ENCODE data around the gene IFFO2. TPM values are rescaled to one million over a fixed set of nuclear protein-coding genes. Genes with fewer than 3 reads are reported as not detected.
A peak's percentile ranks its signal among the peaks of the same experiment; 100 is the strongest.

IFFO2 gene
- polyA plus RNA-seq, 1 of the 3 experiments (the other 2 are of a cell fraction), result 10.5 TPM

DNA sequence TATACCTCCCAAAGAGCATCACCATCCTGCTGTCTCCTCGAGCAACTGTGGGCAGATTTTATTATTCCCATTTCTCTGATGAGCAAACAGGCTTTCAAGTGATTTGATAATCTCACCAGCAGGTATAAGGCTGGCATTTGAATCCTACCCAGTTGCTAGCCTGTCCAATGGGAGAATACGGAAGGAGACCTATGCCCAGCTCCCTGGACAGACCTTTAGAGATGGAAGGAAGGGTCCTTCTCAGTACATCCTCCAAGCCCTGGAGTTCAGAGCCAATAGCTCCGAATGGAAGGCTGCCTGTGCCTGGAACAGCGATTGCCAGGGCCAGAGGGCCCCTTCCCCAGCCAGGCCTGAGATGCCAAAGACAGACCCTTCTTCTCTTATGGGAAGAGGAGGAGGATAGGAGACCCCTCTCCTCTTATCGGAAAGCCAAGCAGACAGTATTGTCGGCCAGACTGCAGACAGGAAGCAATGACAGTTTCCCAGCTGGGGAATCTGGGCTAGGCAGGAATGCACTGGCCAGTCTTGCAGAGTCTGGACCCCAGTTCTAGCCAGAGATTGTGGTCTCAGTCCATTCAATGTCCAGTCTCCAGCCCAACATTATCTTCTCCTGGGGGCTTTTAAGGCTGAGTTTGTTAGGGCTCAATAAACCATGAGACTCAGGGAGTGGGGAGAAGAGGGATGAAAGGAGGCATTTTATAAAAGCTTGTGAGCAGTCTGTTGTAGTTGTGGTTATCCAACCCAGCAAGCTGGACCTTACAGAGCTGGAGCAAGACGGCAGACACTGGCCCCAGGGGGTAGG is 2.0 kb downstream of the IFFO2 start (continued):
- TF ChIP-seq, protein P1, sequence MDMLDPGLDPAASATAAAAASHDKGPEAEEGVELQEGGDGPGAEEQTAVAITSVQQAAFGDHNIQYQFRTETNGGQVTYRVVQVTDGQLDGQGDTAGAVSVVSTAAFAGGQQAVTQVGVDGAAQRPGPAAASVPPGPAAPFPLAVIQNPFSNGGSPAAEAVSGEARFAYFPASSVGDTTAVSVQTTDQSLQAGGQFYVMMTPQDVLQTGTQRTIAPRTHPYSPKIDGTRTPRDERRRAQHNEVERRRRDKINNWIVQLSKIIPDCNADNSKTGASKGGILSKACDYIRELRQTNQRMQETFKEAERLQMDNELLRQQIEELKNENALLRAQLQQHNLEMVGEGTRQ (IDR thresholded peaks at IDR 0.05; ENCODE audit: borderline replicate concordance, low read depth, low read length), result no peak
- TF ChIP-seq YY1 (IDR thresholded peaks at IDR 0.05; ENCODE audit: low read depth), result no peak
- no peak for TF ChIP-seq JUND (IDR thresholded peaks at IDR 0.05)
- TF ChIP-seq GATA2 (CRISPR knock-in tag; IDR thresholded peaks at IDR 0.05), result no peak
- no peak for TF ChIP-seq NRF1 (IDR thresholded peaks at IDR 0.05; ENCODE audit: low read depth, low read length)
- TF ChIP-seq USF1 (IDR thresholded peaks at IDR 0.05; ENCODE audit: borderline replicate concordance, low read depth), result no peak

DNA sequence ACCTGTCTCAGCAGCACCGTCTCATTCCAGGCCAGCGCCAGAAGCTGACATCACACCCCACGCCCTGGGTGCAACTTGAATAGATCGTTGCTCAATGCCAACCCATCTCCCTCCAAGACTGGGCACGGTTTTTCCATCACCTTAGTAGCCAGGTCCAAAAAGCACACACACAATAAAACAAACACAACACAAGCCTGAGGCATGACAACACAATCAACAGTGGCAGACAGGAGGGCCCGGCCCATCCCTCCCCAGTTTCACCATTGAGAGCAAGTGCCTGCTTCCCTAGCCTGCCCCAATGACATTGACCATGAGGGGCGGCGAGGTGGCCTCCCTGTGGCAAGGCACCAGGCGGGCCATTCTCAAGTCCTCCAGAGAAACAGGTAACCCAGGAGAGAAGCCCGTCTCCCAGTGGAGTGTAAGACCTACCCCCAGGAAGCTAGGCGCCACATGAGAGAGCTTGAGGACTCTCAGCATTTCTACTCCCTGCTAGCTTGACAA is 2.7 kb downstream of the IFFO2 start:
- 88% methylated on average over 10 of the region's 11 CpGs for WGBS (ENCODE audit: low lambda C conversion rate)
- Histone ChIP-seq H3K79me2 (ENCODE audit: insufficient read depth) (peaks cover 69% of the 10 kb centered on the region), H3K36me3 (replicated peaks in 1 of 2; ENCODE audit: control insufficient read depth in 1 of 2, insufficient read depth in 2 of 2, low read length in 1 of 2) (peaks cover 0 to 9% of the 10 kb centered on the region in 2 experiments), H2AFZ (ENCODE audit: low read depth) (no peak overlapping the region), H3K27ac (ENCODE audit: low read depth in 2 of 2, low read length in 1 of 2) (no peak overlapping the region), H3K4me1 (ENCODE audit: control insufficient read depth in 1 of 2, insufficient read depth in 2 of 2, low read depth in 1 of 2, low read length in 1 of 2) (peaks cover 16 to 21% of the 10 kb centered on the region in 2 experiments; a peak in 3 of 4 replicates), H3K4me2 (peak overlapping the region; percentile 96), H3K4me3 (ENCODE audit: low read depth in 2 of 2, low read length in 1 of 2) (peak overlapping the region in 1 of 2 experiments; percentile 72; a peak in 1 of 4 replicates), H3K9me3 (no peaks in the 10 kb centered on the region), H3K27me3 (ENCODE audit: insufficient read depth) (no peaks in the 10 kb centered on the region), H3F3A (replicated peaks; ENCODE audit: insufficient read depth) (peaks cover 4% of the 10 kb centered on the region), H3K9ac (no peak overlapping the region), H3K9me2 (no peaks in the 10 kb centered on the region), H4K20me1 (ENCODE audit: insufficient read depth) (peaks cover 21% of the 10 kb centered on the region)
- CTCF ChIA-PET, result interaction anchor here (2.2 to 4.2 kb wide), 4 partner anchors 17 to 356 kb away, joined by 6 to 33 read pairs (median 15); no protein-coding TSS in a partner anchor
- DNase-seq, result no peak
- POLR2A ChIA-PET, result no interaction called here
- no peak for TF ChIP-seq MEF2A (IDR thresholded peaks at IDR 0.05; ENCODE audit: borderline replicate concordance, low read depth)
- TF ChIP-seq NRF1 (IDR thresholded peaks at IDR 0.05; ENCODE audit: low read depth, low read length), result no peak
- no peak for TF ChIP-seq TEAD4 (IDR thresholded peaks at IDR 0.05; ENCODE audit: borderline replicate concordance, insufficient read depth)
- no peak for TF ChIP-seq ELF1 (IDR thresholded peaks at IDR 0.05)
- no peak for TF ChIP-seq YY1 (IDR thresholded peaks at IDR 0.05; ENCODE audit: low read depth)
- no peak for TF ChIP-seq RXRA (IDR thresholded peaks at IDR 0.05; ENCODE audit: borderline replicate concordance, low read depth)
- TF ChIP-seq PBX3 (IDR thresholded peaks at IDR 0.05), result no peak
- TF ChIP-seq JUND (IDR thresholded peaks at IDR 0.05), result no peak
- TF ChIP-seq EZH2phosphoT487 (IDR thresholded peaks at IDR 0.05; ENCODE audit: borderline replicate concordance, low read depth), result no peak
- no peak for TF ChIP-seq GATA2 (CRISPR knock-in tag; IDR thresholded peaks at IDR 0.05)
- no peak for TF ChIP-seq NFIC (IDR thresholded peaks at IDR 0.05; ENCODE audit: borderline replicate concordance)
- TF ChIP-seq, protein P2, sequence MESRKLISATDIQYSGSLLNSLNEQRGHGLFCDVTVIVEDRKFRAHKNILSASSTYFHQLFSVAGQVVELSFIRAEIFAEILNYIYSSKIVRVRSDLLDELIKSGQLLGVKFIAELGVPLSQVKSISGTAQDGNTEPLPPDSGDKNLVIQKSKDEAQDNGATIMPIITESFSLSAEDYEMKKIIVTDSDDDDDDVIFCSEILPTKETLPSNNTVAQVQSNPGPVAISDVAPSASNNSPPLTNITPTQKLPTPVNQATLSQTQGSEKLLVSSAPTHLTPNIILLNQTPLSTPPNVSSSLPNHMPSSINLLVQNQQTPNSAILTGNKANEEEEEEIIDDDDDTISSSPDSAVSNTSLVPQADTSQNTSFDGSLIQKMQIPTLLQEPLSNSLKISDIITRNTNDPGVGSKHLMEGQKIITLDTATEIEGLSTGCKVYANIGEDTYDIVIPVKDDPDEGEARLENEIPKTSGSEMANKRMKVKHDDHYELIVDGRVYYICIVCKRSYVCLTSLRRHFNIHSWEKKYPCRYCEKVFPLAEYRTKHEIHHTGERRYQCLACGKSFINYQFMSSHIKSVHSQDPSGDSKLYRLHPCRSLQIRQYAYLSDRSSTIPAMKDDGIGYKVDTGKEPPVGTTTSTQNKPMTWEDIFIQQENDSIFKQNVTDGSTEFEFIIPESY (IDR thresholded peaks at IDR 0.05; ENCODE audit: borderline replicate concordance, low read depth), result no peak
- no peak for TF ChIP-seq CHD2 (IDR thresholded peaks at IDR 0.05; ENCODE audit: low read length, partially characterized antibody)

Measured in SK-N-SH (cell line).